Endothelial cell of umbilical vein (primary cell): ENCODE data around the gene KCNG2. TPM values are rescaled to one million over a fixed set of nuclear protein-coding genes. Genes with fewer than 3 reads are reported as not detected.

Experiments used
- BruUV-seq: library from RNA; stranded (reverse); fragments of 400-500 nt; replicated peaks from 2 replicates; lab custom pipeline; 2021; lab: Mats Ljungman, UMichigan
- CTCF ChIA-PET: fragments of 300-600, 350-600 bp; sonication (Branson Sonifier 250); formaldehyde crosslinking; loops from one replicate; lab custom pipeline; 2021; ENCODE audit warnings: antibody characterized with exemption, inconsistent platforms; lab: Charles Lee
- POLR2A ChIA-PET: fragments of 300-600, 350-600 bp; sonication (Branson Sonifier 250); formaldehyde crosslinking; loops from one replicate; lab custom pipeline; 2021; ENCODE audit warnings: antibody characterized with exemption, inconsistent platforms; lab: Charles Lee
- DNase-seq: peaks from one replicate; pipeline ENCODE4 v3.0.0-alpha.2; 2011; ENCODE audit warnings: low read depth, low spot score
- FAIRE-seq: peaks from 2 replicates; lab custom pipeline; 2011; peaks lifted over from hg19 to GRCh38; lab: Jason Lieb, UNC
- H2AFZ ChIP-seq: 2 replicates; pipeline ENCODE4 v1.6.0; 2012; ENCODE audit warnings: low read depth, low read length, control low read depth, inconsistent platforms
- H3K27ac ChIP-seq: 2 replicates; pipeline ENCODE4 v1.5.1; 2011; ENCODE audit warnings: low read depth, mild to moderate bottlenecking, control low read depth, low read length, moderate library complexity; ENCODE audit not compliant: insufficient read depth
- H3K27me3 ChIP-seq, 2 experiments: 2 replicates each; pipeline versions ENCODE4 v1.6.0 to v1.6.1; 2011; ENCODE audit warnings: low read length in 2 of 2, mixed read lengths in 1 of 2; ENCODE audit not compliant: control insufficient read depth in 2 of 2, insufficient read depth in 2 of 2
- H3K36me3 ChIP-seq, 2 experiments: 2 replicates in 1 of 2; 3 replicates in 1 of 2; pipeline ENCODE4 v1.5.1; 2011; ENCODE audit warnings: low read length in 2 of 2, mild to moderate bottlenecking in 1 of 2, moderate library complexity in 1 of 2; ENCODE audit not compliant: control insufficient read depth in 2 of 2, insufficient read depth in 2 of 2; ENCODE audit errors: extremely low read depth in 1 of 2
- H3K4me1 ChIP-seq: 3 replicates; pipeline ENCODE4 v1.5.1; 2011; ENCODE audit warnings: mild to moderate bottlenecking, low read length; ENCODE audit not compliant: control insufficient read depth, insufficient read depth; ENCODE audit errors: extremely low read depth
- H3K4me2 ChIP-seq: 2 replicates; pipeline ENCODE4 v1.6.1; 2011; ENCODE audit warnings: low read length, control low read depth, mixed read lengths; ENCODE audit not compliant: insufficient read depth
- H3K4me3 ChIP-seq, 3 experiments: fragments of 200-600 bp in 1 of 3; sonication (generic), shearing (Covaris generic) in 1 of 3; replicated peaks in 1 of 3; 2 replicates each; pipeline ENCODE4 v1.5.1; 2011 to 2016; ENCODE audit warnings: control low read depth in 3 of 3, low read length in 3 of 3, mild to moderate bottlenecking in 2 of 3, inconsistent platforms in 1 of 3, low read depth in 1 of 3, moderate library complexity in 1 of 3; ENCODE audit not compliant: insufficient read depth in 1 of 3
- H3K79me2 ChIP-seq: 2 replicates; pipeline ENCODE4 v1.6.0; 2012; ENCODE audit warnings: low read length, inconsistent platforms; ENCODE audit not compliant: control insufficient read depth, insufficient read depth
- H3K9ac ChIP-seq: replicated peaks from 2 replicates; pipeline ENCODE3; 2011; ENCODE audit warnings: low read length, control low read depth; ENCODE audit not compliant: insufficient read depth; ENCODE audit errors: extremely low read depth
- H3K9me1 ChIP-seq: replicated peaks from 3 replicates; pipeline ENCODE4 v1.6.0; 2011; ENCODE audit warnings: mild to moderate bottlenecking, low read length; ENCODE audit not compliant: control insufficient read depth, insufficient read depth; ENCODE audit errors: extremely low read depth
- H3K9me3 ChIP-seq: replicated peaks from 2 replicates; pipeline ENCODE4 v1.5.1; 2012; ENCODE audit warnings: low read length, inconsistent platforms; ENCODE audit not compliant: control insufficient read depth, insufficient read depth
- H4K20me1 ChIP-seq: replicated peaks from 2 replicates; pipeline ENCODE3; 2011; ENCODE audit warnings: mild to moderate bottlenecking, low read length; ENCODE audit not compliant: control insufficient read depth, insufficient read depth; ENCODE audit errors: extremely low read depth
- EZH2 ChIP-seq: IDR thresholded peaks from 2 replicates; pipeline ENCODE4 v1.6.1; 2012; ENCODE audit warnings: borderline replicate concordance, low read depth, mild to moderate bottlenecking, moderate library complexity, low read length, inconsistent platforms; ENCODE audit not compliant: severe bottlenecking
- FOS ChIP-seq: IDR thresholded peaks from 2 replicates; pipeline ENCODE4 v1.6.1; 2011; ENCODE audit warnings: mild to moderate bottlenecking, low read length, moderate library complexity, borderline replicate concordance; ENCODE audit not compliant: insufficient read depth
- GATA2 ChIP-seq: IDR thresholded peaks from 2 replicates; pipeline ENCODE4 v1.7.0; 2011; ENCODE audit warnings: low read depth, mild to moderate bottlenecking, moderate library complexity, mixed read lengths, low read length; ENCODE audit not compliant: insufficient read length, insufficient read depth
- JUN ChIP-seq: IDR thresholded peaks from 2 replicates; pipeline ENCODE4 v1.6.1; 2011; ENCODE audit warnings: borderline replicate concordance, low read depth; ENCODE audit not compliant: insufficient read length, insufficient read depth
- MYC ChIP-seq: IDR thresholded peaks from one replicate; pipeline ENCODE4 v1.6.1; 2011; ENCODE audit warnings: mild to moderate bottlenecking, low read depth, low read length
- POLR2A ChIP-seq: IDR thresholded peaks from 2 replicates; pipeline ENCODE4 v1.6.1; 2012; ENCODE audit warnings: low read depth, mild to moderate bottlenecking, control low read depth, low read length
- POLR2AphosphoS5 ChIP-seq: IDR thresholded peaks from 2 replicates; pipeline ENCODE4 v1.6.1; 2012; ENCODE audit warnings: low read depth, mild to moderate bottlenecking, control low read depth, low read length, moderate library complexity; ENCODE audit not compliant: insufficient read depth
- dilution Hi-C: fragments of 300-500 bp; cut with MboI; formaldehyde crosslinking; loops from one replicate; pipeline ENCODE4 v1.15.0; 2019; ENCODE audit warnings: low sequenced_read_pairs; ENCODE audit not compliant: extremely low pct_ligation_motif_present
- intact Hi-C: fragments of 100-400 bp; cut with micrococcal nuclease; formaldehyde crosslinking; loops from one replicate; pipeline ENCODE4 v1.10.0; 2022
- polyA plus RNA-seq, 4 experiments: library from polyadenylated mRNA; depleted of rRNA in 3 of 4; stranded (reverse) in 3 of 4; unstranded in 1 of 4; fragments of >200 nt; gene quantifications; 2 replicates each; pipeline versions ENCODE4 v1.2.1 to v1.2.3, GENCODE V29; 2011 to 2012; ENCODE audit warnings: missing spikeins in 1 of 4
- total RNA-seq: library from RNA; stranded (reverse); gene quantifications from 2 replicates; pipeline ENCODE4 v1.2.3, GENCODE V29; 2021
- TF ChIP-seq, protein P1 (sequence below), 2 donors: IDR thresholded peaks; 1 replicate in 1 of 2; 2 replicates in 1 of 2; pipeline ENCODE4 v1.5.1; 2011; ENCODE audit warnings: low read length in 2 of 2, mild to moderate bottlenecking in 2 of 2, moderate library complexity in 2 of 2, control low read depth in 1 of 2, inconsistent platforms in 1 of 2, low read depth in 1 of 2; ENCODE audit not compliant: insufficient read depth in 1 of 2; ENCODE audit errors: extremely low read depth in 1 of 2
- TF ChIP-seq, protein P2 (sequence below): IDR thresholded peaks from 2 replicates; pipeline ENCODE4 v1.6.1; 2011; ENCODE audit not compliant: insufficient read depth, insufficient read length

KCNG2 gene
- total and polyA plus RNA-seq, 2 donors (not counting 3 experiments of a cell fraction or from before 2014, with no cell fraction given): not detected

DNA sequence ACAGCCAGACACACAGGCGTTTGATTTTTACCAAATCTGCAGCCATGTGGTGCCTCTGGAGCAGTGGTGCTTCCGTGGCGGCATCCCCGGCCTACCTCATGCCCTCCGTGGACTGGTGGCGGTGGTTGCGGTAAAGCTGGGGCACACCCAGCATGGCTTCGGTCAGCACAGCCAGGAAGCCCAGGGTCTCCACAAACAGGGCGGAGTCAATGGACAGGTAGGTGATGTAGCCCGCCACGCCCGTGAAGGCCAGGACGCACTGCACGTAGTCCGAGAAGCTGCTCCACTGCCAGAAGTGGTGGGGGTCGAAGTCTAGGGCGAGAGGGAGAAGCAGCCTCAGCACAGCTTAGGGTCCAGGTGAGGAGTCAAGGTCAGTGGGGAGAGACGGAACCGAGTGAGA, 121.4 kb downstream of the KCNG2 start:
- Histone ChIP-seq H3K9ac (no peak overlapping the region), H3K27me3 (no peaks in the 10 kb centered on the region), H3K4me3 (no peak overlapping the region), H4K20me1 (no peaks in the 10 kb centered on the region), H3K4me2 (no peak overlapping the region), H2AFZ (no peak overlapping the region), H3K4me1 (no peaks in the 10 kb centered on the region), H3K79me2 (no peaks in the 10 kb centered on the region), H3K9me1 (no peaks in the 10 kb centered on the region), H3K27ac (no peak overlapping the region), H3K9me3 (no peaks in the 10 kb centered on the region), H3K36me3 (peaks cover 0 to 7% of the 10 kb centered on the region in 2 experiments)
- ChIA-PET POLR2A (no interaction called here), CTCF (no interaction called here)
- dilution Hi-C loops (no loop called here), intact Hi-C loops (no loop called here)
- BruUV-seq: no TSS peak
- TF ChIP-seq MYC: no peak
- DNase-seq (no peak), FAIRE-seq (no peak)

DNA sequence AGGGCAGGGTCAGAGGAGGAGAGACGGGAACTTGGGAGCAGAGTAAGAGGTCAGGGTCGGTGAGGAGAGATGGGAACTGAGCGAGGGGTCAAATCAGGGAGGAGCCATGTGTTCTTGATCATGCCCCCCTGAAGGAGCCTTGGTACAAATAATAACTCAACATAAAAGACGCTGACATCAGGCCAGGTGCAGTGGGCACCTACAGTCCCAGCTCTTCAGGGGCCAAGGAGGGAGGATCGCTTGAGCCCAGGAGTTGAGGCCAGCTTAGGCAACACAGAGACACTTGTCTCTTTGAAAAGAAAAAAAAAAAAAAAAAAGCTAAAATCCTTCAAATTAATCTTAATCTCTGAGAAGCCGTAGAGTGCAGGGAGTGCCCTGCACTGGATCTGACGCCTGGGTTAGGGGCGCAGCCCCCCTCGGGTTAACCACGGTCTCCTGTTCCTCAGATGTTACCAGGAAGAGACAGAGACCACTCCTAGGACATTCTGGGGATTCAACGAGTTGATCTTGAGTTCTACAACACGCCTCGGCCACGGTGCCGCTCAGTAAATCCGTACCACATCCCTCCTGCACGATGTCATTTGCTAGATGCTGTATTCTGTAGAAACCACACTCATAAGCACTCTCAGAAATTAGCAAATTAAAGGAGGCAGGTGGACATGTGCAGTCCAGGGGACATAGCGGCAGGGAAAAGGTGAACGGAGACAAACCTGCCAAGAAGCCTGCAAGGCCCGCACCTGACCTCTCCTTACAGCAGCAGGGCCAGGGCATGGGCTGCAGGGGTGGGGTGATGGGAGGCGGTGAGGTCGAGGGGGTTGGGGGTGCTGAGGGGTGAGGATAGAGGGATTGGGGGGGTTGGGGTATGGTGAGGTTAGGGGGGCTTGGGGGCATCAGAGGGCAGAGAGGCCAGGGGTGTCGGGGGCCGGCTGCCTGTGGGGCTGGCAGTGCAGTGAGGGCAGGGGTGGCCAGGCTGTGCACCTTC, 124.5 kb downstream of the KCNG2 start:
- DNase-seq (no peak), FAIRE-seq (no peak)
- H3K27ac ChIP-seq: no peak overlapping the region
- POLR2A ChIA-PET: no interaction called here
- H3K9me3 ChIP-seq: no peaks in the 10 kb centered on the region
- CTCF ChIA-PET: no interaction called here
- H3K27me3 ChIP-seq: no peaks in the 10 kb centered on the region
- no peak overlapping the region for H3K9ac ChIP-seq
- no peaks in the 10 kb centered on the region for H3K4me1 ChIP-seq
- no peak overlapping the region for H3K4me3 ChIP-seq
- H3K36me3 ChIP-seq: peaks cover 0 to 8% of the 10 kb centered on the region in 2 experiments
- TF ChIP-seq EZH2: no peak
- TF ChIP-seq, protein P1, sequence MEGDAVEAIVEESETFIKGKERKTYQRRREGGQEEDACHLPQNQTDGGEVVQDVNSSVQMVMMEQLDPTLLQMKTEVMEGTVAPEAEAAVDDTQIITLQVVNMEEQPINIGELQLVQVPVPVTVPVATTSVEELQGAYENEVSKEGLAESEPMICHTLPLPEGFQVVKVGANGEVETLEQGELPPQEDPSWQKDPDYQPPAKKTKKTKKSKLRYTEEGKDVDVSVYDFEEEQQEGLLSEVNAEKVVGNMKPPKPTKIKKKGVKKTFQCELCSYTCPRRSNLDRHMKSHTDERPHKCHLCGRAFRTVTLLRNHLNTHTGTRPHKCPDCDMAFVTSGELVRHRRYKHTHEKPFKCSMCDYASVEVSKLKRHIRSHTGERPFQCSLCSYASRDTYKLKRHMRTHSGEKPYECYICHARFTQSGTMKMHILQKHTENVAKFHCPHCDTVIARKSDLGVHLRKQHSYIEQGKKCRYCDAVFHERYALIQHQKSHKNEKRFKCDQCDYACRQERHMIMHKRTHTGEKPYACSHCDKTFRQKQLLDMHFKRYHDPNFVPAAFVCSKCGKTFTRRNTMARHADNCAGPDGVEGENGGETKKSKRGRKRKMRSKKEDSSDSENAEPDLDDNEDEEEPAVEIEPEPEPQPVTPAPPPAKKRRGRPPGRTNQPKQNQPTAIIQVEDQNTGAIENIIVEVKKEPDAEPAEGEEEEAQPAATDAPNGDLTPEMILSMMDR (IDR thresholded peaks at IDR 0.05; ENCODE audit: extremely low read depth in 1 of 2, insufficient read depth in 1 of 2, low read depth in 1 of 2, low read length in 2 of 2): no peak
- TF ChIP-seq POLR2A: no peak
- TF ChIP-seq FOS: no peak
- TF ChIP-seq MYC: no peak
- TF ChIP-seq GATA2: no peak
- TF ChIP-seq POLR2AphosphoS5: no peak
- TF ChIP-seq JUN: no peak
- TF ChIP-seq, protein P2, sequence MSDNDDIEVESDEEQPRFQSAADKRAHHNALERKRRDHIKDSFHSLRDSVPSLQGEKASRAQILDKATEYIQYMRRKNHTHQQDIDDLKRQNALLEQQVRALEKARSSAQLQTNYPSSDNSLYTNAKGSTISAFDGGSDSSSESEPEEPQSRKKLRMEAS: no peak
- no peaks in the 10 kb centered on the region for H3K9me1 ChIP-seq
- no peaks in the 10 kb centered on the region for H3K79me2 ChIP-seq
- dilution Hi-C loops (no loop called here), intact Hi-C loops (no loop called here)
- no TSS peak for BruUV-seq
- H3K4me2 ChIP-seq: no peak overlapping the region
- no peaks in the 10 kb centered on the region for H4K20me1 ChIP-seq
- H2AFZ ChIP-seq: no peak overlapping the region
